ENCODE data around the gene PTGDS. TPM values are rescaled to one million over a fixed set of nuclear protein-coding genes. Genes with fewer than 3 reads are reported as not detected.

Gene PTGDS
- total RNA-seq, 1 donor from 2014 or later = 225 TPM

- DNase-seq (no peak), ATAC-seq (no peak)
- Histone ChIP-seq H3K4me3 (no peak overlapping the region), H3K9me3 (no peaks in the 10 kb centered on the region), H3K27me3 (ENCODE audit: low read depth) (no peaks in the 10 kb centered on the region), H3K4me1 (no peaks in the 10 kb centered on the region), H3K36me3 (no peaks in the 10 kb centered on the region), H3K27ac (no peak overlapping the region)
- intact Hi-C loops (cut with DNase I) = no loop called here
- TF ChIP-seq, protein P1, sequence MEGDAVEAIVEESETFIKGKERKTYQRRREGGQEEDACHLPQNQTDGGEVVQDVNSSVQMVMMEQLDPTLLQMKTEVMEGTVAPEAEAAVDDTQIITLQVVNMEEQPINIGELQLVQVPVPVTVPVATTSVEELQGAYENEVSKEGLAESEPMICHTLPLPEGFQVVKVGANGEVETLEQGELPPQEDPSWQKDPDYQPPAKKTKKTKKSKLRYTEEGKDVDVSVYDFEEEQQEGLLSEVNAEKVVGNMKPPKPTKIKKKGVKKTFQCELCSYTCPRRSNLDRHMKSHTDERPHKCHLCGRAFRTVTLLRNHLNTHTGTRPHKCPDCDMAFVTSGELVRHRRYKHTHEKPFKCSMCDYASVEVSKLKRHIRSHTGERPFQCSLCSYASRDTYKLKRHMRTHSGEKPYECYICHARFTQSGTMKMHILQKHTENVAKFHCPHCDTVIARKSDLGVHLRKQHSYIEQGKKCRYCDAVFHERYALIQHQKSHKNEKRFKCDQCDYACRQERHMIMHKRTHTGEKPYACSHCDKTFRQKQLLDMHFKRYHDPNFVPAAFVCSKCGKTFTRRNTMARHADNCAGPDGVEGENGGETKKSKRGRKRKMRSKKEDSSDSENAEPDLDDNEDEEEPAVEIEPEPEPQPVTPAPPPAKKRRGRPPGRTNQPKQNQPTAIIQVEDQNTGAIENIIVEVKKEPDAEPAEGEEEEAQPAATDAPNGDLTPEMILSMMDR (IDR thresholded peaks at IDR 0.05) = no peak
These were observed 20.7 kb upstream of the PTGDS start for GRCh38 chr9:136956604-136957003.

DNA sequence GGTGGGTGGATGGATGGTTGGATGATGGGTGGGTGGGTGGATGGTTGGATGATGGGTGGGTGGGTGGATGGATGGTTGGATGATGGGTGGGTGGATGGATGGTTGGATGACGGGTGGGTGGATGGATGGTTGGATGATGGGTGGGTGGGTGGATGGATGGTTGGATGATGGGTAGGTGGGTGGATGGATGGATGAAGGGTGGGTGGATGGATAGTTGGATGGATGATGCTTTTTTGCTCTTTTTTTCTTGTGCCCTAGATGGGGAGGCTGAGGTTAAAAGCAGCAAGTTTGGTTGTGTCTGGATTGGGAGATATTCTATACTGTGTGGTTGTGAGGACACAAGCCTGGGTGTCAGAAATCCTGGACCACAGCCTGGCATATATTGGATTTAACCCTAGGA lies 19.8 kb upstream of the PTGDS start:
- Histone ChIP-seq H3K27me3 (ENCODE audit: low read depth) (no peaks in the 10 kb centered on the region), H3K27ac (no peak overlapping the region), H3K36me3 (no peaks in the 10 kb centered on the region), H3K9me3 (no peaks in the 10 kb centered on the region), H3K4me1 (no peaks in the 10 kb centered on the region), H3K4me3 (no peak overlapping the region)
- DNase-seq = no peak
- no peak for ATAC-seq
- TF ChIP-seq, protein P1 (IDR thresholded peaks at IDR 0.05) = no peak
- intact Hi-C loops (cut with DNase I) = no loop called here

DNA sequence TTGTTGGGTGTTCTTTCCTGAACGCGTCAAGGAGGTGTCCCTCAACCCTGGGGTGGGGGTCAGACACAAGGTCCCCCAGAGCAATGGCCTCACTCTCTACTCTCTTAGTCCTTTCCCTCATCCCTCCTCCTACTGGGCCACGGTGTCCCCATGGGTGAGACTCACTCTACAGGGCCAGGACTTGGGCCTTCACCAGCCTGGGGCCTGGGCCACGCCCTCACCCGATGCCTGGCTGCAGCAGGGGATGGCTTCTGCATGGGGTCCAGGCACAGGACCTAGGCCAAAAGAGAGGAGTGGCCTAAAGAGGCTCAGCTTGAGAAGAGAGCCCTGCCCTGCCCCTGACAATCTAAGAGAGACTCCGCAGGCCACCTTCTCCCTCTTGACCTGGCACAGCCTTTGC lies 19.4 kb upstream of the PTGDS start:
- intact Hi-C loops (cut with DNase I) = no loop called here
- no peak overlapping the region for H3K27ac ChIP-seq

DNA sequence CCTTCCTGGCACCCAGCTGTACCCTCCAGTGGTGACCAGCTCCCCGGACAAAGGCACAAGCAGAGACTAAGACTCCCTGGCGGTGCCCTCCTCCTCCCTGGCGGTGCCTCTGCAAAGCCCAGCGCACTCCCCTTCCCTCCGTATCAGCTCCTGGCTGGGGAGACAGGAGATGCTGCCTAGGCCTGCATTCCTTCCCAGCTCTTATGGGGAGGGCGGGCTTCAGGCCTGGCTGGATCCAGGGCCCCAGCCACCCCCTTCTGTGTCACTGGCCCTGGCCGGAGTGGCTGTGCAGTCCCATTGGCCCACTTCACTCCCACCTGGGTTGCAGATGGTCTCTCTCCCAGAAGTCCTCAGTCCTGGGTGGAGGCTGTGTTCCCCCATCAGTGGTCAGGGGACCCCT lies 18.8 kb upstream of the PTGDS start:
- no peak for ATAC-seq
- Histone ChIP-seq H3K27ac (no peak overlapping the region), H3K9me3 (no peaks in the 10 kb centered on the region), H3K4me1 (no peaks in the 10 kb centered on the region), H3K4me3 (no peak overlapping the region), H3K36me3 (no peaks in the 10 kb centered on the region), H3K27me3 (ENCODE audit: low read depth) (no peaks in the 10 kb centered on the region)
- no peak for DNase-seq
- TF ChIP-seq, protein P1 (IDR thresholded peaks at IDR 0.05) = no peak
- intact Hi-C loops (cut with DNase I) = no loop called here

More for the DNA sequence above, 19.4 kb upstream of the PTGDS start:
- no peak overlapping the region for H3K4me3 ChIP-seq
- H3K36me3 ChIP-seq = no peaks in the 10 kb centered on the region
- no peak for ATAC-seq
- H3K9me3 ChIP-seq = no peaks in the 10 kb centered on the region
- TF ChIP-seq, protein P1 (IDR thresholded peaks at IDR 0.05) = no peak
- no peaks in the 10 kb centered on the region for H3K27me3 ChIP-seq (ENCODE audit: low read depth)
- no peaks in the 10 kb centered on the region for H3K4me1 ChIP-seq
- DNase-seq = no peak

DNA sequence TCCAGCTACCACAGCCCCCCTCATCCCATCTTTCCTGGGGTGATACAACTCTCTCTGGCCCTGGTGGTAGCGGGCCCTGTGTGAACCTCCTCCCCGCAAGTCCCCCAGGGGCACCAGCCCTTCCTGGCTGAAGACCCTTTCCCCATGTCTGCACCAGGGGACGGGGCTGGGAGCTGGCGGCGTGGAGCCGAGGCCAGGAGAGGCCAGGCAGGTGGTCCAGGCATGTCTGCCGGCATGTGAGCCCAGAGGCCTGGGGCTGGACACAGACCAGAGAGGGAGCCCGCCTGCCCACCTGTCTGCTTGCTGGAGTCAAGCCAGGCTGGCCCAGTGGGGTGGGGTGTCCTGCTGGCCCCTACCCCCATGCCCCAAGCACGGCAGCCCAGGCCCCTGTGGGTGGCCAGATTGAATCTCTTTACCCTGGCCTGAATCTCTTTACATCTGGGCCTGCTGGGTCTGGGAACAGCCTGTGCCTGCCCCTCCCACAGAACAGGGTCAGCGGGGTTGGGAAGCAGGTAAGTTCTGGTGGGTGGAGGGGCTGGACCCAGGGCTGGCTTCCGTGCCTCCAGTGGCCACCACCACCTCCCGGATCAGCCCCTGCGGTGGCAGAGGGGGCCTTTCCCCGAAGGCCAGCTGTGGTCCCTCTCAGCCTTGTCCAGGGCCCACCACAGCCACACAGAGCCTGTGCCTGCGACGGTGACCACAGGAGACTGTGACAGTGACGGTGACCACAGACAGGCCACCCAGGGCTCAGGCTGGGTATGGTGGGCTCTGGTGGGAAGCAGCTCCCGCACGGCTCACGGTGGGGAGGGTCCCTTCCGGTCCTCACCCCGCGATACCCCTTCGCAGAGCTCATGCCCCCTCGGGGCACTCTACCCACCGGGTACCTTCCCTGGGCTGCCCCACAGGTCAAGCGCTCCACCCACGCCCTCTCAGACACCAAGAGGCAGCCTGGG lies 18.1 kb upstream of the PTGDS start:
- no peak overlapping the region for H3K4me3 ChIP-seq
- no peaks in the 10 kb centered on the region for H3K27me3 ChIP-seq (ENCODE audit: low read depth)
- H3K36me3 ChIP-seq = no peaks in the 10 kb centered on the region
- no peaks in the 10 kb centered on the region for H3K4me1 ChIP-seq
- intact Hi-C loops (cut with DNase I) = no loop called here
- ATAC-seq = peak in 1 of 2 donors; percentile 16
- TF ChIP-seq, protein P1 (IDR thresholded peaks at IDR 0.05) = no peak
- no peak for DNase-seq
- H3K9me3 ChIP-seq = no peaks in the 10 kb centered on the region
- peak overlapping the region; percentile 31 for H3K27ac ChIP-seq

All from lower lobe of right lung (tissue), 2 donors.